SH-SY5Y (cell line): ENCODE measurements around the gene S100A9.

ENCODE experiments used
- GATA2 ChIP-seq: IDR thresholded peaks from 2 replicates; pipeline ENCODE4 v1.6.1; 2011; ENCODE audit warnings: mild to moderate bottlenecking, low read depth, low read length
- GATA3 ChIP-seq: IDR thresholded peaks from 2 replicates; pipeline ENCODE4 v1.6.1; 2011; ENCODE audit warnings: low read depth, mild to moderate bottlenecking, low read length, moderate library complexity

DNA sequence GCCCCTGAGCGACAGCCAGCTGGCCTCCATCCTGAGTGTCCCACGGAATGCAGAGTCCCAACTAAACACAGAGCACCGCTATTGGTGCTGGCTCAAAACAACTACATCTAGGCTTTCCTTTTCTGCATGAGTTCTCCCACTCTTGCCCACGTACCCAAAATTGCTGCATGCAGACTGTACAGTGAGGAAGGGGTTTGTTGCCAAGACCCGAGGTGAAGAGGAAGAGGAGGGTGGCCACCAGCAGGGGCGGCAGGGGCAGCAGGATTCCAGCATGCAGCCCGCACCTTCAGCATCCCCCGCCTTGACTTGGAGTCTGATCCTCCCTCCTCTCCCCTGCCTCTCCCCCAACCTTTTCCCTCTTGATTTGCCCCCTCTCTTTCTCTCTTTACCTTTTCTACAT lies 8.0 kb downstream of the S100A9 start:
- no peak for TF ChIP-seq GATA2
- no peak for TF ChIP-seq GATA3
